GM19240 (cell line): ENCODE data around the gene GPATCH4.
"Not testable (repeated sequence)": the region's sequence is repeated elsewhere in the genome, so short reads cannot be mapped to it uniquely, and the experiment has no call there.

Source experiments
- DNase-seq: peaks from one replicate; pipeline ENCODE4 v3.0.0; 2011; ENCODE audit warnings: low spot score; ENCODE audit not compliant: insufficient read length

GPATCH4 gene

GRCh38 chr1:156601122-156601830 lies at the start of gene GPATCH4:
Gene GPATCH4 (minus strand): TSS chr1:156601479.
- DNase-seq: no peak

DNA sequence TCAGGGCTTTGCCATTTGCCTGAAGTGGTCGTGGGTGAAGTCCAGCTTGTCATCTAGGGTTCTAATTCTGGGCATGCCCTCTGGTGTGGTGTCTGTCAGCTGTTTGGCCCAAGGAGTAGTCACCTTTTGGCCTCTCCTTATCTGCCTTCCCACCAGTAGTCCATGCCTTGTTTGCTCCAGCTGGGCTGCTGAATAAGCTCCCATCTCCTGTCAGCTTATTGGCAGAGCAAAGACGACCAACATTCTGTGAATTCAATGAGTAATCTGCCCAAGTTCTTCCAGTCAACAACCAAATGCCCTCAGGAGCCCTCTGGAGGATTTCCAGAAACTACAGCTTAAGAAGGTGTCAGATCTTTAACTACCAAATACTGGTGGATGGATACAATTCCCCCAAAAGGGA lies 47.7 kb upstream of the GPATCH4 start:
- DNase-seq: no peak

- DNase-seq: no peak
Observed at GRCh38 chr1:156648496-156648895, 47.2 kb upstream of the GPATCH4 start.

- no peak for DNase-seq
Observed at GRCh38 chr1:156647351-156647750, 46.1 kb upstream of the GPATCH4 start.

DNA sequence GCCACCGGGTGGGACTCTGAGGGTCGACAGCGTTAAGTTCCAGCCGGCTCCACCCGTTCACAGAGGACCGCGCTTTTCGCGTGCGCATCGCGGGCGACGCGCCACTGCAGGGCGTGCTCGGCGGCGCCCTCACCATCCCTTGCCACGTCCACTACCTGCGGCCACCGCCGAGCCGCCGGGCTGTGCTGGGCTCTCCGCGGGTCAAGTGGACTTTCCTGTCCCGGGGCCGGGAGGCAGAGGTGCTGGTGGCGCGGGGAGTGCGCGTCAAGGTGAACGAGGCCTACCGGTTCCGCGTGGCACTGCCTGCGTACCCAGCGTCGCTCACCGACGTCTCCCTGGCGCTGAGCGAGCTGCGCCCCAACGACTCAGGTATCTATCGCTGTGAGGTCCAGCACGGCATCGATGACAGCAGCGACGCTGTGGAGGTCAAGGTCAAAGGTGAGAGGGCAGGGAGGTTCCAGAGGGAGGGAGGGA lies 45.5 kb upstream of the GPATCH4 start:
- no peak for DNase-seq

GRCh38 chr1:156645666-156646065 lies 44.4 kb upstream of the GPATCH4 start:
- no peak for DNase-seq

- DNase-seq: no peak
Observed at GRCh38 chr1:156645056-156645455, 43.8 kb upstream of the GPATCH4 start.

GRCh38 chr1:156644640-156645039 lies 43.4 kb upstream of the GPATCH4 start:
- DNase-seq: no peak

DNA sequence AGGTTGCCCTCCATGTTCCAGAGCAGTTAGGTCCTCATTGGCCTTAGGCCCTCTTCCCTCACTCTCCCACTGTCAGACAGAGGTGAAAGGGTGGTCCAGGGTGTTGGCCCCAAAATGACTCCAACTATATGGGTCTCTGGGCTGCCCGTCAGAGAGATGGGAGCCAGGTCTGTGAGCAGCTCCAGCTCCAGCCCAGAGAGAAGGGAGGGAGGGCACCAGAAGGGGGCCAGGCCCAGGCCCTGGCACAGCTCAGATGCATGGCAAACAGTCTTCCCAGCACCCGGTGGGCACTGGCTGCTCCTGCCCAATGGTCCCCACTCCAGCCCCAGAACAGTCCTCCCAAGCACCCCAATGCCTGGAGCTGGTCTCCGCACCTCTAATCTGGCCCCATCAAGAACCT lies 42.9 kb upstream of the GPATCH4 start:
- DNase-seq: no peak

- DNase-seq: peak; percentile 55
Observed at GRCh38 chr1:156643778-156644092, 42.5 kb upstream of the GPATCH4 start.

- no peak for DNase-seq
Observed at GRCh38 chr1:156643049-156643777, 41.9 kb upstream of the GPATCH4 start.

DNA sequence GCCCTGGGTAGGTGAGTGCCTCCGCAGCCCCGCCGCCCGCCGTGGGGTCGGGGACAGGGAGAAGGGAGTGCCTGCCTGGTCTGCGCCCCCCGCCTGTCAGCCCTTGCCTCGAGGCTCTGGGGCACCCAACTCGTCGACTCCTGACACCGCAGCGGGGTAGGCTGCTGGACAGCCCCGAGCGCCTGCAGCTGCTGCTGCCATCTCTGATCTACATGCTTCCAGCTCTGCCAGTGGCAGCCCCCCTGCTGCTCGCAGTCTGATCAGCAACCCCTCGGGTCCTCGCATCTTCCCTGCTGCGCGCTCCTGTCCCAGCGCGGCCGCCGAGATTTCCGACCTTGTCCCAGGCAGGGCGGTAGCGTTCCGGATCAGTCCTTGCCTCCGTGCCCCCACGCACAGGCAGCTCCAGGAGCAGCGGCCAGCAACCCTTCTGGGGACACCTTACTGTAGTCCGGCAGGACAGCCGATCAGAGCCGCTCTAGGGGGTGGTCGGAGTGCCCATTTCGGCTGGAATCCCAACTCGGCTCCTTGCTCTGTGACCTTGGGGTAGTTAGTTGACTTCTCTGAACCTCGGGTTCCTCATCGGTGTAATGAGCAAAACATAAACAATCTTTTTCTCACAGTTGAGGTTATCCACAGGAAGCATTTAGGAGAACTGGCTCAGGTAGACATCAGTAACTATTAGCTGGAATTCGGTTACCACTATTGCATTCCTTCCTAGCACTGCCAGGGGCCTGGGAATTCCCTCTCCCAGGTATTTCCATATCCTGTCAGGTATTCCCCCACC lies 41.2 kb upstream of the GPATCH4 start:
- no peak for DNase-seq

GRCh38 chr1:156641761-156642264 lies 40.5 kb upstream of the GPATCH4 start, which contains the start of gene BCAN:
Gene BCAN (plus strand): TSS chr1:156642117. CDS start chr1:156646055, 3,938 bp downstream.
- DNase-seq: no peak

- DNase-seq: no peak
Observed at GRCh38 chr1:156640842-156641706, 39.8 kb upstream of the GPATCH4 start.

DNA sequence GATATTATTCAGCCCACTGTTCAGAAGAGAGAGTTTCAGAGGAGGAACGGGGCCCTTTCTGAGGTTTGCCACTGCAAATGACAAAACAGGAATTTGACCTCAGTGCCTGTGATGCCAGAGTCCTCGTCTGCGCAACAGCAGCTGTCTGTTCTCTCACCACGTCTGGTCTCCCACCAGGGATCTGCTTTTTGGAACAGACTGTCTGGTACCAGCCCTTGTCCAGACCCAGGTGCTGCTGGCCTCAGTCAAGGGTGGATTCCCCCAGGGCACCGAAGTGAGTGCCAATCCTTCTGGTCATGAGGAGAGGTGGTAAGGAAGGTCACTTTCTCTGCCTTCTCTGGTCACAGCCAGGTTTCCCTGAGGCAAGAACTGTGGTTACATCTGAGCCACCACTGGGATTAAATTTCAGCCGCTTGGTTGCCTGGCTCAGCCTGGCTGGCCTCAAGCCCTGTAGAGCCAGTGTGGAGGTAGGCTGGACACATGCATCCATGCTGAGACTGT lies 38.4 kb upstream of the GPATCH4 start:
- no peak for DNase-seq

DNA sequence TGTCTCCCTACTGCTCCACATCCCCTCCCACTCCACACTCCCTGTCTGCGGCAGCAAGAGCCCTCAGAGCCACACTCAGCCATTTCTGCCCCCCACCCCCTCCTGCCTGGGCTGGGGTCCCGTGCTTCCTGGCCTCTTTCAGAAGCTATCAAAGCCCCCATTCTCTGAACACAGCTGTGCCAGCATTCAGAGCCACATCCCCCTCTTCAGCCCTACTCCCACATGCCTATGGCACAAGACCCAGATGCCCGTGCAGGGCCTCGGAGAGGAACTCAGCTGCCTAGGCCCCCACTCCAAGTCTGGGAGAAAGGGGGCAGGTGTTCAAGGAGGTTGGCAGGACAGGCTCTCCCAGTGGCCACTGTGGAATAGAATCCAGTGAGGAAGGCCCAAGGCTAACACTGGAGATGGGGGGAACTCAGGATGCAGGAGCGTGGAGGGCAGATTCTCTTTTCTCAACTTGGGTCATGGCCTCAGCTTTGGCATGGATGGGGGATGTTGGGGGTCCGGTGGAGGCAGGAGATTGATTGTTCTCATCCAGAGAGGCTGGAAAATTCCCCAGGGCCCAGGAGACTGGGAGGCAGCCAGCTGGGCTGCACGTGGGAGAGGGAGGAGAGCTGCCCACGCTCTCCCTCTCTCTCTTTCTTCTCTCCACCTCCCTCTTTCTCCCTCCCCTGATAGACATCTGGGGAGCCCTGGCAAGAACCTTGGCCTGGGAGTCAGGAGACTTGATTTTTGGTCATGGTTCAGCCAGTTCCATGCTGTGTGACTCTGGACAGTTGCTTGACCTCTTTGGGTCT lies 37.1 kb upstream of the GPATCH4 start:
- no peak for DNase-seq

GRCh38 chr1:156632355-156632754 lies 31.1 kb upstream of the GPATCH4 start:
- DNase-seq: no peak

GRCh38 chr1:156631152-156631551 lies 29.9 kb upstream of the GPATCH4 start:
- DNase-seq: not testable (repeated sequence)

DNA sequence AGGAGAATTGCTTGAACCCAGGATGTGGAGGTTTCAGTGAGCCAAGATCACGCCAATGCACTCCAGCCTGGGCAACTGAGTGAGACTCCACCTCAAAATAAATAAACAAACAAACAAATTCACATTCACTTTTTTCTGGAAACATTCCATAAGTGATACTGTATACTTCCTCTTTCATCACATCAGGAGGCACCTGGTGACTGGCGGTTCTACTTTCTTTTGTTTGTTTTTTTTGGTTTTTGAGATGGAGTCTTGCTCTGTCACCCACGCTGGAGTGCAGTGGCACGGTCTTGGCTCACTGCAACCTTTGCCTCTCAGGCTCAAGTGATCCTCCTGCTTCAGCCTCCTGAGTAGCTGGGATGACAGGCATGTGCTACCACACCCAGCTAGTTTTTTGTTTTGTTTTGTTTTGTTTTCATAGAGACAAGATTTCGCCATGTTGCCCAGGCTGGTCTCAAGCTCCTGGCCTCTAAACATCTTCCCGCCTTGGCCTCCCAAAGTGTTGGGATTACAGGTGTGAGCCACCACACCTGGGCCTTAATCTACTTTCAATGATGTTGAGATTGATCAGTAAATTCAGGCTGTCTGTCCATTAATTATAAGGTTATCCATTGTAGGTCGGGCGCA lies 28.7 kb upstream of the GPATCH4 start:
- DNase-seq: no peak
